22Rv1 (cell line): Measurements from ENCODE around the gene ILF3.

Experiments used
- CTCF ChIP-seq: fragments of 450-650 bp; IDR thresholded peaks from 2 replicates; pipeline ENCODE4 v1.5.1; 2017; ENCODE audit warnings: mild to moderate bottlenecking
- ZFX ChIP-seq: fragments of 450-650 bp; IDR thresholded peaks from 2 replicates; pipeline ENCODE4 v1.6.1; 2017; ENCODE audit warnings: antibody characterized with exemption, borderline replicate concordance

- TF ChIP-seq CTCF: no peak
- no peak for TF ChIP-seq ZFX
These were observed 13.7 kb downstream of the ILF3 start for GRCh38 chr19:10667867-10668266.
